GM18909 (cell line): ENCODE results near the gene KRTAP5-7.
"Not testable (repeated sequence)": the region's sequence is repeated elsewhere in the genome, so short reads cannot be mapped to it uniquely, and the experiment has no call there.

Source experiments
- ATAC-seq: cut with Tn5 transposase; IDR thresholded peaks from one replicate; pipeline ENCODE4 v1.9.1; 2021; ENCODE audit warnings: mild to moderate bottlenecking; ENCODE audit not compliant: unreplicated experiment, poor library complexity

Gene KRTAP5-7

GRCh38 chr11:71530602-71531001 lies 3.5 kb downstream of the KRTAP5-7 start:
- ATAC-seq = no peak

- ATAC-seq = no peak
Observed at GRCh38 chr11:71532036-71532610, 5.1 kb downstream of the KRTAP5-7 start.

DNA sequence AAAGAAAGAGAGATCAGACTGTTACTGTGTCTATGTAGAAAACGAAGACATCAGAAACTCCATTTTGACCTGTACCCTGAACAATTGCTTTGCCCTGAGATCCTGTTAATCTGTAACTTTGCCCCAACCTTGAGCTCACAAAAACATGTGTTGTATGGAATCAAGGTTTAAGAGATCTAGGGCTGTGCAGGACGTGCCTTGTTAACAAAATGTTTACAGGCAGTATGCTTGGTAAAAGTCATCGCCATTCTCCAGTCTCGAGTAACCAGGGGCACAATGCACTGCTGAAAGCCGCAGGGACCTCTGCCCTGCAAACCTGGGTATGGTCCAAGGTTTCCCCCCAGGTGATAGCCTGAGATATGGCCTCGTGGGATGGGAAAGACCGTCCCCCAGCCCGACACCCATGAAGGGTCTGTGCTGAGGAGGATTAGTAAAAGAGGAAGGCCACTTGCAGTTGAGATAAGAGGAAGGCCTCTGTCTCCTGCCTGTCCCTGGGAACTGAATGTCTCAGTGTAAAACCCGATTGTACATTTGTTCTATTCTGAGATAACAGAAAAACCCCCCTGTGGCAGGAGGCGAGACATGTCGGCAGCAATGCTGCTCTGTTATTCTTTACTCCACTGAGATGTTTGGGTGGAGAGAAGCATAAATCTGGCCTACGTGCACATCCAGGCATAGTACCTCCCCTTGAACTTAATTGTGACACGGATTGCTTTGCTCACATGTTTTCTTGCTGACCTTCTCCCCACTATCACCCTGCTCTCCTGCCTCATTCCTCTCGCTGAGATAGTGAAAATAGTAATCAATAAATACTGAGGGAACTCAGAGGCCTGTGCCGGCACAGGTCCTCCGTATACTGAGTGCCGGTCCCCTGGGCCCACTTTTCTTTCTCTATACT lies 7.9 kb downstream of the KRTAP5-7 start:
- not testable (repeated sequence) for ATAC-seq

- no peak for ATAC-seq
Observed at GRCh38 chr11:71535825-71536224, 8.8 kb downstream of the KRTAP5-7 start.

GRCh38 chr11:71537537-71537936 lies 10.5 kb downstream of the KRTAP5-7 start:
- no peak for ATAC-seq

DNA sequence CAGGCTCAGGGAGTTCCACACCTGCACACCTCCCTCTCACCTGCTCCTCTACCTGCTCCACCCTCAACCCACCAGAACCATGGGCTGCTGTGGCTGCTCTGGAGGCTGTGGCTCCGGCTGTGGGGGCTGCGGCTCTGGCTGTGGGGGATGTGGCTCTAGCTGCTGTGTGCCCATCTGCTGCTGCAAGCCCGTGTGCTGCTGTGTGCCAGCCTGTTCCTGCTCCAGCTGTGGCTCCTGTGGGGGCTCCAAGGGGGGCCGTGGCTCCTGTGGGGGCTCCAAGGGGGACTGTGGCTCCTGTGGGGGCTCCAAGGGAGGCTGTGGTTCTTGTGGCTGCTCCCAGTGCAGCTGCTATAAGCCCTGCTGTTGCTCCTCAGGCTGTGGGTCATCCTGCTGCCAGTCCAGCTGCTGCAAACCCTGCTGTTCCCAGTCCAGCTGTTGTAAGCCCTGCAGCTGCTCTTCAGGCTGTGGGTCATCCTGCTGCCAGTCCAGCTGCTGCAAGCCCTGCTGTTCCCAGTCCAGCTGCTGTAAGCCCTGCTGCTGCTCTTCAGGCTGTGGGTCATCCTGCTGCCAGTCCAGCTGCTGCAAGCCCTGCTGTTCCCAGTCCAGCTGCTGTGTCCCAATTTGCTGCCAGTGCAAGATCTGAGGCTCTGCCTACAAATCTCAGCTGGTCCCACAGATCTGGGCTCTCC lies 11.1 kb downstream of the KRTAP5-7 start, which contains the start of gene KRTAP5-8:
Gene KRTAP5-8, plus strand, starts transcription at position 49 of the 689 bp plus-strand sequence. Its CDS starts 31 bp downstream, at position 80.
- ATAC-seq = not testable (repeated sequence)

GRCh38 chr11:71538666-71538990 lies 11.6 kb downstream of the KRTAP5-7 start:
- no peak for ATAC-seq

DNA sequence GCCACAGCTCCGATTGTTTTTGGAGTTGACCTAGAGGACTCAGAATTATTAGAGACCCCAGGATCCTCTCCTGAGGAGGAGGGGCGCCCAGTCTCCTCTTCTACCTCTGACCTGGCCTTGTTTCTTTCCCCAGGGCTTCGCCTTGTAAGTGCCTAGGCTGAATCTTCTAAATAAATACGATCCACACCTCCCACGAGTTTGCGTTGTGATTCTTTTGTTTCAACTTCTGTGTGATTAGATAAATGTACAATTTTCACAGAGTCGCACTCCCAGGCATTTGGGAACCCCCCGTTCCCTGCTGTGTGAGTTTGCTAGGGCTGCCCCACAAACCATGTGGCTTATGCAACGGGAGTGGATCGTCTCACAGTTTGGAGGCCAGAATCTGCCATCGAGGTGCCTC lies 11.9 kb downstream of the KRTAP5-7 start:
- ATAC-seq = no peak

- ATAC-seq = not testable (repeated sequence)
Observed at GRCh38 chr11:71539971-71540370, 12.9 kb downstream of the KRTAP5-7 start.

- ATAC-seq = not testable (repeated sequence)
Observed at GRCh38 chr11:71540521-71541304, 13.6 kb downstream of the KRTAP5-7 start.

DNA sequence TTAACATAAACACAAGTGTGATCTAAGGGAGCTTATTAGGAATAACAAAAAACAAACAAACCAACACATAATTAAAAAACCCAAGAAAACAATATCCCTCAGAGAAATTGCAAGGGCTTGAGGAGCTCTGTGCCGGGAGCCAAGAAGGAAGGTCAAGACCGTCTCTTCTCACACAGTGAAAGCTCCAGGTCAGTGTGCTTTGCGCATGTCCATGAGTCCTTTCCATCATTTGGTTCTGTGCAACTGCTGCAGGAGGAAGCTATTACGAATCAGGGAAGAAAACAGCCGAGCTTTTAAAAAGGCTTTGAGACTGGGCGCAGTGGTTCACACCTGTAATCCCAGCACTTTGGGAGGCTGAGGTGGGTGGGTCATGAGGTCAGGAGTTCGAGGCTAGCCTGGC lies 15.3 kb downstream of the KRTAP5-7 start:
- no peak for ATAC-seq

DNA sequence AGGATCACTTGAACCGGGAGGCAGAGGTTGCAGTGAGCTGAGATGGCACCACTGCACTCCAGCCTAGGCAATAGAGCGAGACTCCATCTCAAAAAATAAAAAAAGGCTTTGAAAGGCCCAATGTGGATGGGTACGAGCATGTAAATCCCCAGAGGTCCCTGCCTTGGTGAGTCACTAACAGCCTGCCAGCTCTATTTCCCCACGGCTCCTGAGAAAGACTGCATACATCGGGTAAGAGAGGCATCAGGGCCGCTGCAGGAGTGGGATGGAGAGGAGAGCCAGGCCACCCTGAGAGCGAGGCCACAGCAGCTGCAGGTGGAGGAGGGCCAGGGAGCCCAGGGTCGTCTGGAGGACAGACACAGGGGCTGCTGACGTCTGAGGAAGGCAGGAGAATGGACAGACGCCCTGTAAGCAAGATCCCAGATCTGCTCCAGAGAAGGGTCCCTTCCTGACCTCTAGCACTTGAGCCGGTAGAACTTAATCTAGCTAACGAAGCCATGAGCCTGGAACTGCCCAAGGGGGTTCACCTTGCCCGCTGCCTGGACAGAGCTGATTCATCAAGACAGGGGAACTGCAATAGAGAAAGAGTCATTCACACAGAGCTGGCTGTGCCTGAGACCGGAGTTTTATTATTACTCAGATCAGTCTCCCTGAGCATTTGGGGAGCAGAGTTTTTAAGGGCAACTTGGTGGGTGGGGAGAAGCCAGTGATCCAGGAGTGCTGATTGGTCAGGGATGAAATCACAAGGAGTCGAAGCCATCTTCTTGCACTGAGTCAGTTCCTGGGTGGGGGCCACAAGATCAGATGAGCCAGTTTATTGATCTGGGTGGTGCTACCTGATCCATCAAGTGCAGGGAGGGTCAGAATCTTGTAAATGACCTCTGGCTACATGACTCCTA lies 16.1 kb downstream of the KRTAP5-7 start:
- no peak for ATAC-seq

GRCh38 chr11:71543866-71544265 lies 16.8 kb downstream of the KRTAP5-7 start:
- ATAC-seq = no peak

DNA sequence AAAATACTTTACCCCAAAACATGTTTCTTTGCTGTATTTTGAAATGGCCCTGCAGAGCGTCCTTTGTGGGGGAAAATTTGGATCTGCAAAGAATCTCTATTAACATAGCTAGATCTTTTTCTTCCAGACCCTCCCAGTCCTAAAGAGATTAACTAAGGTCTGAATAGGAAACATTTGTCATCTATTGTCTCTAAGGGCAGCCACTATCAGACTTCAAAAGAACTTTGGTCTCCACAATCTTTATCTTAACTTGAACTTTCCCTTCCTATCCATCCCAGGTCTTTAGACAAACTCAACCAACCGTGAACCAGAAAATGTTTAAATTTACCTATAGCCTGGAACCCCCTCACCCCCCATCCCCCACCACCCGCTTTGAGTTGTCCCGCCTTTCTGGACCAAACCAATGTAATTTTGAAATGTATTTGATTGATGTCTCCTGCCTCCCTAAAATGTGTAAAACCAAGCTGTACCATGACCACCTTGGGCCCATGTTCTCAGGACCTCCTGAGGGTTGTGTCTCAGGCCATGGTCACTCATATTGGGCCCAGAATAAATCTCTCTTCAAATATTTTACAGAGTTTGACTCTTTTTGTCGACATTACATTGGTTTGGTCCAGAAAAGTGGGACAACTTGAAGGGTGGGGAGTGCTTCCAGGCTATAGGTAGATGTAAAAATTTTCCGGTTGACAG lies 17.6 kb downstream of the KRTAP5-7 start:
- no peak for ATAC-seq

GRCh38 chr11:71545405-71545966 lies 18.4 kb downstream of the KRTAP5-7 start:
- ATAC-seq = no peak

GRCh38 chr11:71548120-71548519 lies 21.1 kb downstream of the KRTAP5-7 start, which contains the start of gene KRTAP5-9:
KRTAP5-9 (plus strand) TSS chr11:71548420; CDS start chr11:71548658, 238 bp downstream.
- ATAC-seq = no peak

DNA sequence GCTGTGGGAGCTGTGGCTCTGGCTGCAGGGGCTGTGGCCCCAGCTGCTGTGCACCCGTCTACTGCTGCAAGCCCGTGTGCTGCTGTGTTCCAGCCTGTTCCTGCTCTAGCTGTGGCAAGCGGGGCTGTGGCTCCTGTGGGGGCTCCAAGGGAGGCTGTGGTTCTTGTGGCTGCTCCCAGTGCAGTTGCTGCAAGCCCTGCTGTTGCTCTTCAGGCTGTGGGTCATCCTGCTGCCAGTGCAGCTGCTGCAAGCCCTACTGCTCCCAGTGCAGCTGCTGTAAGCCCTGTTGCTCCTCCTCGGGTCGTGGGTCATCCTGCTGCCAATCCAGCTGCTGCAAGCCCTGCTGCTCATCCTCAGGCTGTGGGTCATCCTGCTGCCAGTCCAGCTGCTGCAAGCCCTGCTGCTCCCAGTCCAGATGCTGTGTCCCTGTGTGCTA lies 21.7 kb downstream of the KRTAP5-7 start:
- no peak for ATAC-seq

- ATAC-seq = no peak
Observed at GRCh38 chr11:71551711-71552110, 24.6 kb downstream of the KRTAP5-7 start.
